ENCODE measurements around the gene RBMS3.
"Not testable (repeated sequence)": the region's sequence is repeated elsewhere in the genome, so short reads cannot be mapped to it uniquely, and the experiment has no call there.

RBMS3 gene

DNA sequence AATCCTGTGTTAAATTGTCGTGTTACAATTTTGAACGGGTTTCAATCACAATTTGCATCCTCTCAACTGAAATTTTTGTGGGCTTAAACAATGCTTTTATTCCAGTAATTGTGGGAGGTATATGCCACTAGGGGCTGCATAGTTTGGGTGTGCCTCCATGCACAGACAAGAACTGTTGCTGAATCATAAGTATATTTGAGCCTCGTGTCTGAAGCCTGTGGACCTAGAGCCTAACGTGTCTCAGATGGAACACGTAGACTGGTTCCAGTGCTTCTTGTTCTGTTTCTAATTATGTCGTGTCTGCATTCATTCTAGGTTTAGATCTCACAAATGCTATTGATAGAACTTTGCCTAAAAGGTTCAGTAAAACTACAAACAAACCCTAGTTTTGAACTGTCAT, 363.4 kb downstream of the RBMS3 start:
- Histone ChIP-seq H3K4me3 (ENCODE audit: low read length) (no peak overlapping the region), H3K36me3 (ENCODE audit: control insufficient read depth, insufficient read depth, low read length) (no peaks in the 10 kb centered on the region), H3K9ac (ENCODE audit: low read length) (no peak overlapping the region), H3K27me3 (ENCODE audit: control insufficient read depth, insufficient read depth, low read length) (no peaks in the 10 kb centered on the region), H3K9me3 (ENCODE audit: control insufficient read depth, low read length) (no peaks in the 10 kb centered on the region), H3K4me1 (ENCODE audit: control insufficient read depth, insufficient read depth, low read length) (no peaks in the 10 kb centered on the region)

DNA sequence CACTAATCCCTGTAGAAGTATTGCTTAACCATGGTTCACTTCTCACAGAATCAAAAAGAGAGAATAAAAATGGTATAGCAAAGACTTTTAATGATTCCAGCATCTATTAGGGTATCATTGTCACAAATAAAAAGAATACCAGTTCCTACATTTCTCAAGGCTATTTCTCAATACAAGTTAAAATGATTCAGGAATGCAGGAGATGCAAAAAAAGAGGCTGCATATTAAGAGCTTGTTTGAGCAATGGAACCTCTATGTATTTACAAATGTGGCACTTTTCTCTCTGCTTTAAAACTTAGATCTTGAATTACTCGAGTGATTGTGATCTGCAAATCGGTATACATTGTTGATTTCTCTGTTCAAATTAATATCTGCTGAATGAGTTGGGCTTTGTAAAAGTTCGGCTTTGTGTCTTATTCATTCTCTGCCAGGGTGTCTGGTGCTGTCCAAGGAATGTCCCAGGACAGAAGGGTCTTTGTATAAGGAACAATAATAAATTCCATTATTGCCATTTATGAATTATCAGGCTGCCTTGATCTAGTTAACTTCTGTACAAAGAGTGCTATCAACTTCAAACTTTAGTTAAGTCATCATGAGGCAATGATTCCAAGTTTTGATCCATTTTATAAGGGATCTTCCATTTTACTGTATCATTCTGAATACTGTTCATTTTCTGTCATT, 364.2 kb downstream of the RBMS3 start:
- no peaks in the 10 kb centered on the region for H3K9me3 ChIP-seq (ENCODE audit: control insufficient read depth, low read length)
- H3K36me3 ChIP-seq (ENCODE audit: control insufficient read depth, insufficient read depth, low read length): no peaks in the 10 kb centered on the region
- H3K4me1 ChIP-seq (ENCODE audit: control insufficient read depth, insufficient read depth, low read length): no peaks in the 10 kb centered on the region
- H3K4me3 ChIP-seq (ENCODE audit: low read length): no peak overlapping the region
- no peak overlapping the region for H3K9ac ChIP-seq (ENCODE audit: low read length)
- no peaks in the 10 kb centered on the region for H3K27me3 ChIP-seq (ENCODE audit: control insufficient read depth, insufficient read depth, low read length)

DNA sequence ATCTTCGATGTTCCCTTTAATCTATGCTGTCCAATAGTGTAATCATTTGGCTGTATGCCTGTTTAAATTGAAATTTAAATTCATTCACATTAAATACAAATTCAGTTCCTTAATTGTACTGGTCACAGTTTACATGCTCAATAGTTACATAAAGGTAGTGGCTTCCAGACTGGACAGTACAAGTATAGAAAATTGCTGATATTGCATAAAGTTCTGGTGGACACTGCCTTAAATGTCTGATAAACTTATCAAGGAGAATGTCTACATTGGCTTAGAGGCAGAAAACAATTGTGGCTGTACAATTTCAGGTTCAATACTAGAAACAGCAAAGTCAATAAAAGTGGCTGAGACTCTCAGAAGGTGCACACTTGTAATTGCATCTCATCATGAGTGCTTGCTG, 365.2 kb downstream of the RBMS3 start:
- H3K36me3 ChIP-seq (ENCODE audit: control insufficient read depth, insufficient read depth, low read length): no peaks in the 10 kb centered on the region
- no peaks in the 10 kb centered on the region for H3K9me3 ChIP-seq (ENCODE audit: control insufficient read depth, low read length)
- no peaks in the 10 kb centered on the region for H3K27me3 ChIP-seq (ENCODE audit: control insufficient read depth, insufficient read depth, low read length)
- H3K9ac ChIP-seq (ENCODE audit: low read length): no peak overlapping the region
- H3K4me3 ChIP-seq (ENCODE audit: low read length): no peak overlapping the region
- H3K4me1 ChIP-seq (ENCODE audit: control insufficient read depth, insufficient read depth, low read length): no peaks in the 10 kb centered on the region

DNA sequence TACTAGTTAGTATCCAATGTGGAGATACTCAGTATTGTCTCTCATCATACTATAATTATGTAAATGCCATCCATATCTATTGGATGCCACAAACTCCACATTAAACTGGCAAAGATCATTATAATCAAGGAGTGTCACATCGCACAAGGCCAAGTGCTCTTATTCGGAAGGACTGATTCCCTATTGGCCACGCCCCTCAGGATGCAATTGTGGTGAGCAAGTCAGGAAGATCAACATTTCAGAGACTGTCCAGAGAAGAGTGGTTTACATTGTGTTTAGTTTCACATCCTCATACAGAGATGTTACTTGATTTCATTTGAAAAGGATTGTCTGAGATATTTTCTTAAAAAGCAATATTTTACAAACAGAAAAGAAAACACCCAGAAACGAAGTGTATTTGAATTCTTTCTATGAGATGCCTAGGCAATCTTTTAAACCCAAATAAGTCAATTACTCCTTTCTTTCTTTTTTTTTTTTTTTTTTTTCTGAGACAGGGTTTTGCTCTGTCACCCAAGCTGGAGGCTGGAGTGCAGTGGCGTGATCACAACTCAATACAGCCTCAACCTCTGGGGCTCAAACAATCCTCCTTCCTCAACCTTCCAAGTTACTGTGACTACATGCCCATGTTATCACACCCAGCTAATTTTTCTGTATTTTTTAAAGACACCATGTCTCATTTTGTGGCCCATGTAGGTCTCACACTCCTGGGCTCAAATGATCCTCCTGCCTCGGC, 369.1 kb downstream of the RBMS3 start:
- Histone ChIP-seq H3K4me3 (ENCODE audit: low read length) (no peak overlapping the region), H3K4me1 (ENCODE audit: control insufficient read depth, insufficient read depth, low read length) (no peaks in the 10 kb centered on the region), H3K9ac (ENCODE audit: low read length) (no peak overlapping the region), H3K9me3 (ENCODE audit: control insufficient read depth, low read length) (no peaks in the 10 kb centered on the region), H3K36me3 (ENCODE audit: control insufficient read depth, insufficient read depth, low read length) (no peaks in the 10 kb centered on the region), H3K27me3 (ENCODE audit: control insufficient read depth, insufficient read depth, low read length) (no peaks in the 10 kb centered on the region)

DNA sequence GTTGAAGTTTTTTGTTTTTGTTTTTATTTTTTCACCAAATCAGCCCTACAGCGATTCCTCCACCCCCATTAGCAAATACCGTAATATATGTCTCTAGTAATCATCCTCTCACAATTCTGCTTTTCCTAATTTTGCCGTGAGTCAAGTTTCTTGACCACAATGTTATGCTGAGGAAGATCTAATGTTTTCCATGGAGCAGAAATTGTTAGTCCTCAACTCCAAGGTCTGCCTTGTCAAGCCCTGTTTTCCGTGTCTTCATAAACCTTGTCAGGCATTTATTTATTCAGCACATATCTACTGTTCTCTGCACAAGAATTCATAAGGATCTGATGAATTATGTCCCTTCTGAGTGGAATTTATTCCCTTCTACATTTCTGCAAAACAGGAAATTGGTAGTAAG, 372.8 kb downstream of the RBMS3 start:
- H3K9me3 ChIP-seq (ENCODE audit: control insufficient read depth, low read length): no peaks in the 10 kb centered on the region
- no peak overlapping the region for H3K4me3 ChIP-seq (ENCODE audit: low read length)
- no peaks in the 10 kb centered on the region for H3K36me3 ChIP-seq (ENCODE audit: control insufficient read depth, insufficient read depth, low read length)
- H3K9ac ChIP-seq (ENCODE audit: low read length): no peak overlapping the region
- no peaks in the 10 kb centered on the region for H3K27me3 ChIP-seq (ENCODE audit: control insufficient read depth, insufficient read depth, low read length)
- H3K4me1 ChIP-seq (ENCODE audit: control insufficient read depth, insufficient read depth, low read length): no peaks in the 10 kb centered on the region

DNA sequence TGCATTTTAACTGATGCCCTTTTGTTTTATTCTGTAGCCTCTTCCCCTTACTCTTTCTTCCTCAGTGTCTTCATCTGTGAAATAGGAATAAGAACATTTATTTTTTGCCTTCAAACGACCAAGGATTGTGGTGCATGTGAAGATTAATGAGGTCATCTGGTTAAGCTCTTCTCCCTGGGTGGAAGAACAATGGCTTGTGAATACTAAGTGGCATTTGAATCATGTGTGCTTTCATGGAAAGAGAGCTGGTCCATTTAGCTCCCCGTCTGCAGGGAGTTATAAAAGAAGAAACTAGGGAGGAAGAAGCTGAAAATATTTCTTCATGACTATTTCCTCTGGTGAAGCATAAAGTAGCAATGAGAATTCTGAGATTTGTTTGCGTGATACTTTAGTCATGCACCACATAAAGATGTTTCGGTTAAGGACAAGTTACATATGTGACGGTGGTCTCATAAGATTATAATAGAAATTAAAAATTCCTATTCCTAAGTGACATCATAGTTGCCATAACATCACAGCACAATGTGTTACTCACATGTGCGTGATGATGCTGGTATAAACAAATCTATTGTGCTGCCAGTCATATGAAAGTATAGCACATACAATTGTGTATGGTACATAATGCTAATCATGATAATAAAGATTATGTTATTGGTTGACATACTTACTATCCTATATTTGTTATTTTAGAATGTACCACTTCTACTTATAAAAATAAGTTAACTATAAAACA, 374.3 kb downstream of the RBMS3 start:
- no peaks in the 10 kb centered on the region for H3K9me3 ChIP-seq (ENCODE audit: control insufficient read depth, low read length)
- H3K36me3 ChIP-seq (ENCODE audit: control insufficient read depth, insufficient read depth, low read length): no peaks in the 10 kb centered on the region
- no peaks in the 10 kb centered on the region for H3K27me3 ChIP-seq (ENCODE audit: control insufficient read depth, insufficient read depth, low read length)
- H3K4me3 ChIP-seq (ENCODE audit: low read length): no peak overlapping the region
- no peaks in the 10 kb centered on the region for H3K4me1 ChIP-seq (ENCODE audit: control insufficient read depth, insufficient read depth, low read length)
- no peak overlapping the region for H3K9ac ChIP-seq (ENCODE audit: low read length)

DNA sequence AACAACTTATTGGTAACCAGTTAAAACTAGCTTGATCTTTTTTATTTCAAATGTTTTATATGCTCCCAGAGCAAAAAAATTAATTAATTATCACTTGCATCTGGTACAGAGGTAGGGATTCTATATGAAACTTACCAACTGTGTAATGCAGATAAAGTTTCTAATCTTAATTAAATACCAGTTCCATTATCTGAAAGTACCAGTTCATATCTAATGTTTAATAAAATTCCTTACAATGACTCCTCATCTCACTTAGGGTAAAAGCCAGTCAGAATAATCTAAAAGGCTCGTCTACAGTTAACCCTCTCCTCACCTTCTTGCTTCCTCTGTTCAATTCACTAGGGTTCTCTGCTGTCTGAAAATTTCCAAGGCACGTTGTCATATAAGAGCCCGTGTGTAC, 384.8 kb downstream of the RBMS3 start:
- H3K9me3 ChIP-seq (ENCODE audit: control insufficient read depth, low read length): no peaks in the 10 kb centered on the region
- H3K27me3 ChIP-seq (ENCODE audit: control insufficient read depth, insufficient read depth, low read length): no peaks in the 10 kb centered on the region

DNA sequence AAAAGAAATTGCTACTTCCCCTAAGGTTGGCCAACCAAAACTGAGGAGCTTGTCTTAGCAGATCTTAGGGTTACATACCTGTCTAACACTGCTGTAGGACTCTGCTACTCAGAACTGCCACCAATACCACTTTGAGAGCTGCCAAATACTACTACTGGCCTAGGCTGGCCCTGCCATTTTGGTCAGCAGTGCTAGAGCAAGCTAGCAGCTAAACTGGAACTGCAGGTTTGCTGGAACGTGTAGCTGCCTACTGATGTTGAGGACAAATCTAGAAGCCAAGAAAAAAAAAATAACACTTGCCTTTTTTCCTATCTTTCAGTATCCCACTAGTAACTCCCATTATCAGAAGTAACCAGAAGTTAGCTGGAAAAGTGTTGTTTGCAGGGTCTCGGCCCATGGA, 387.4 kb downstream of the RBMS3 start:
- Histone ChIP-seq H3K9me3 (ENCODE audit: control insufficient read depth, low read length) (no peaks in the 10 kb centered on the region), H3K9ac (ENCODE audit: low read length) (no peak overlapping the region), H3K27me3 (ENCODE audit: control insufficient read depth, insufficient read depth, low read length) (no peaks in the 10 kb centered on the region), H3K4me1 (ENCODE audit: control insufficient read depth, insufficient read depth, low read length) (no peaks in the 10 kb centered on the region), H3K36me3 (ENCODE audit: control insufficient read depth, insufficient read depth, low read length) (no peaks in the 10 kb centered on the region), H3K4me3 (ENCODE audit: low read length) (no peak overlapping the region)

More for the DNA sequence above, 384.8 kb downstream of the RBMS3 start:
- Histone ChIP-seq H3K4me1 (ENCODE audit: control insufficient read depth, insufficient read depth, low read length) (no peaks in the 10 kb centered on the region), H3K36me3 (ENCODE audit: control insufficient read depth, insufficient read depth, low read length) (no peaks in the 10 kb centered on the region), H3K9ac (ENCODE audit: low read length) (no peak overlapping the region), H3K4me3 (ENCODE audit: low read length) (no peak overlapping the region)

DNA sequence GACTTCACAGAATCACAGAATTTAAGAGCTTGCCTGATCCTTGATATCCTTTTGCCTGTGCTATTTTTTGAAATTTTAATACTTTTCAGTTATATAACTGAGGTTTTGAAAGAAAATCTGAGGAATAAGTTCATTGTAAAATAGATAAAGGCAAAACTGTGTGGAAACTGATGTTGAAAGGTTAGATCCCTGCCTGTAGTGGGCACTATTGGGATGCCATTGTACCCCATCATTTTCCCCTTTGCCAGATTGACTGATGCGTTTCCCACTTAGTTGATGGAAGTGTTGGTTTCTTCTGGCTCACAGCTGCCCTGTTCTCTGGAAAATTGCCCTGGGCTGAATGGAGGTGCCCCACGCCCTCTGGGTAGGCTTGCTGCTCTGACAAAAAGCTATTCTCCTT, 387.9 kb downstream of the RBMS3 start:
- Histone ChIP-seq H3K9me3 (ENCODE audit: control insufficient read depth, low read length) (no peaks in the 10 kb centered on the region), H3K4me1 (ENCODE audit: control insufficient read depth, insufficient read depth, low read length) (no peaks in the 10 kb centered on the region), H3K4me3 (ENCODE audit: low read length) (no peak overlapping the region), H3K36me3 (ENCODE audit: control insufficient read depth, insufficient read depth, low read length) (no peaks in the 10 kb centered on the region), H3K27me3 (ENCODE audit: control insufficient read depth, insufficient read depth, low read length) (no peaks in the 10 kb centered on the region), H3K9ac (ENCODE audit: low read length) (no peak overlapping the region)

DNA sequence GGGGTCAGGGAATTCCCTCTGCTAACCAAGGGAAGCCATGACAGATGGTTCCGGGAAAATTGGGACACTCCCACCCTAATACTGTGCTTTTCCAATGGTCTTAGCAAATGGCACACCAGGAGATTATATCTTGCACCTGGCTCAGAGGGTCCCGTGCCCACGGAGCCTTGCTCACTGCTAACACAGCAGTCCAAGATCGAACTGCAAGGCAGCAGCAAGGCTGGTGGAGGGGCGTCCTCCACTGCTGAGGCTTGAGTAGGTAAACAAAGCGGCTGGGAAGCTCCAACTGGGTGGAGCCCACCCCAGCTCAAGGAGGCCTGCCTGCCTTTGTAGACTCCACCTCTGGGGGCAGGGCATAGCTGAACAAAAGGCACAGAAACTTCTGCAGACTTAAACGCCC, 389.6 kb downstream of the RBMS3 start:
- not testable (repeated sequence) for H3K36me3 ChIP-seq (ENCODE audit: control insufficient read depth, insufficient read depth, low read length); H3K4me1 ChIP-seq (ENCODE audit: control insufficient read depth, insufficient read depth, low read length); H3K27me3 ChIP-seq (ENCODE audit: control insufficient read depth, insufficient read depth, low read length); H3K9ac ChIP-seq (ENCODE audit: low read length); H3K4me3 ChIP-seq (ENCODE audit: low read length); H3K9me3 ChIP-seq (ENCODE audit: control insufficient read depth, low read length)

DNA sequence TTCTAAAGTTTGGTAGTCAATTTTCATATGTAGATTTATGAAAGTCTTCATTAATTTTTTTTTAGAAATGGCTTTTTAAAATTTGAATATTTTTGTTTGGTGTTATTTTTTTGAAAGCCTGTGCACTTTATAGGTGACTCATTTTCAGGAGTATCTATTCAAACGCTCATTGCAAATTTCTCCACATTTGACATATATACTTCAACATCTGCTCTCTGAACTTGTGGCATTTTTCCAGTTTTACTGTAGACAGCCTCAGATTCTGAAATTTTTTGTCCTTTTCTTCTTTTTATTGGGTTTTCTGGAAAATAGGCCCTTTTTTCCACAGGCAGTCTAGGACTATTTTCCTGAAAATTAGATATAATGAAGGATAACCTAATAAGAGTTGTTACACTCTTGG, 396.6 kb downstream of the RBMS3 start:
- H3K9me3 ChIP-seq (ENCODE audit: control insufficient read depth, low read length): no peaks in the 10 kb centered on the region
- no peaks in the 10 kb centered on the region for H3K36me3 ChIP-seq (ENCODE audit: control insufficient read depth, insufficient read depth, low read length)
- no peaks in the 10 kb centered on the region for H3K27me3 ChIP-seq (ENCODE audit: control insufficient read depth, insufficient read depth, low read length)
- no peaks in the 10 kb centered on the region for H3K4me1 ChIP-seq (ENCODE audit: control insufficient read depth, insufficient read depth, low read length)
- no peak overlapping the region for H3K4me3 ChIP-seq (ENCODE audit: low read length)
- H3K9ac ChIP-seq (ENCODE audit: low read length): no peak overlapping the region

DNA sequence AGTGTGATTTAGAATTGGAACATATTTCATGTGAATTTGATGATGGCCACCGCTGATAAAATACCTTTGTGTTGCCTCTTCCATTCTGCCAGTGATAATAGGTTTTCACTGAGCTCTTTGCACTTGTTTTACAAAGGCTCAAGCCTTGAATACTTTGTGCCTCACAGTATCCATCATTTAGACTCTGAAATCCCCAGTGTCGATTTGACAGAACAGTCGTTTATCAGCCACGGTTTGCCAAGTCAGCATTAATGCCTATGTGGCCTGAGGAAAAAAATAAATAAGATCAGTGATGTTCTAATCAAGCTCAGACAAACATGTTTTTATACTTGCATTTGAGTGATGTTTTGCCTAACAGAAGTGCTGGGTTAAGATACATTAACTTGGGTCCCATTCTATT, 399.1 kb downstream of the RBMS3 start:
- Histone ChIP-seq H3K9ac (ENCODE audit: low read length) (no peak overlapping the region), H3K4me1 (ENCODE audit: control insufficient read depth, insufficient read depth, low read length) (peaks cover 12% of the 10 kb centered on the region), H3K36me3 (ENCODE audit: control insufficient read depth, insufficient read depth, low read length) (no peaks in the 10 kb centered on the region), H3K9me3 (ENCODE audit: control insufficient read depth, low read length) (no peaks in the 10 kb centered on the region), H3K4me3 (ENCODE audit: low read length) (no peak overlapping the region), H3K27me3 (ENCODE audit: control insufficient read depth, insufficient read depth, low read length) (no peaks in the 10 kb centered on the region)

Measured in mucosa of stomach (tissue), 1 donor.